ENCODE data around the gene UBA52.
"Not testable (repeated sequence)": the region's sequence is repeated elsewhere in the genome, so short reads cannot be mapped to it uniquely, and the experiment has no call there.

Gene UBA52

GRCh38 chr19:18571564-18572344 lies at the start of gene UBA52:
Gene UBA52, plus strand, starts transcription at chr19:18571857. Its CDS starts 1,444 bp downstream, at chr19:18573301.
- DNase-seq = peak; percentile 98 to 99

DNA sequence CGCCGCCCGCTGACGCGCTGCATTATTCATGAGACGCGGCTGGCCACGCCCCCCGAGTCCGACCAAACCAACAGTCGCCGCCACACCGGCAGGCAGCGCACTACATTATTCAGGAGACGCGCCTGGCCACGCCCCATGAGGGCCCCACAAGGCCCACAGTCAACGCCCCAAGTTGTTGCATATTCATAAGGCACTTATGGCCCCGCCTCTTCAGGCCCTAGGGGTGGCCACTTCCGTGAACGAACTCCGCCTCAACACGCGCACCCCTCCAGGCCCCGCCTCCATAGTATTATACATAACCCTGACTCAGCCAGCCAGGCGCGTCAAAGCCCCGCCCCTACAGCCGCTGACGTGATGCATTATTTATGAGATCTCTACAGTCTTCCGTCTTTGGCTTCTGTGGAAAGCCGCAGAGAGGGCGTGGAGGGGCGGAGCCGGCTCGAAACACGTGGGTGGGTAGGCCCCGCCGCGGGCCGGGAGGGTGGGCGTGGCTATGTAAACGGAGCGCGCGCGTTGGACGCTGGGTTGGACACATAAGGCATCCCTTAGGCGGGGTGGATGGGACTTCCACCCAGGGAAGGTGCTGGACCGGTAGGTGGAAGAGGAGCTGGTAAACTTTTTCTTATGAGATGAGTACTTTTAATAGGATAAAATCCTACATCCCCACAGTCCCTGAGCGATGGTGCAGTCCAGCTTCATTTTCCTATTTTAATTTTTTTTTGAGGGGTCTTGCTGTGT lies 49.4 kb upstream of the UBA52 start:
- DNase-seq = peak; percentile 100

DNA sequence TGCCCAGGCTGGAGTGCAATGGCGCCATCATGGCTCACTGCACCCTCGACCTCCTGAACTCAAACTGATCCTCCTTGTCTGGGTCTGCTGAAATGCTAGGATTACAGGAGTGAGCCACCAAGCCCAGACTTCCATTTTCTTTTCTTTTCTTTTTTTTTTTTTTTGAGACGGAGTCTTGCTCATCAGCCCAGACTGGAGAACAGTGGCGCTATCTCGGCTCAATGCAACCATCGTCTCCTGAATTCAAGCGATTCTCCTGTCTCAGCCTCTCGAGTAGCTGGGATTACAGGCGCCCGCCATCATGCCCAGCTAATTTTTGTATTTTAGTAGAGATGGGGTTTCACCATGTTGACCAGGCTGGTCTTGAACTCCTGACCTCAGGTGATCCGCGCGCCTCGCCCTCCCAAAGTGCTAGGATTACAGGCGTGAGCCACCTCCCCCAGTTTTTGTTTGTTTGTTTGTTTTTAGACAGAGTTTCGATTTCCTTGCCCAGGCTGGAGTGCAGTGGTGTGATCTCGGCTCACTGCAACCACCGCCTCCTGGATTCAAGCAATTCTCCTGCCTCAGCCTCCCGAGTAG lies 48.7 kb upstream of the UBA52 start:
- DNase-seq = not testable (repeated sequence)

DNA sequence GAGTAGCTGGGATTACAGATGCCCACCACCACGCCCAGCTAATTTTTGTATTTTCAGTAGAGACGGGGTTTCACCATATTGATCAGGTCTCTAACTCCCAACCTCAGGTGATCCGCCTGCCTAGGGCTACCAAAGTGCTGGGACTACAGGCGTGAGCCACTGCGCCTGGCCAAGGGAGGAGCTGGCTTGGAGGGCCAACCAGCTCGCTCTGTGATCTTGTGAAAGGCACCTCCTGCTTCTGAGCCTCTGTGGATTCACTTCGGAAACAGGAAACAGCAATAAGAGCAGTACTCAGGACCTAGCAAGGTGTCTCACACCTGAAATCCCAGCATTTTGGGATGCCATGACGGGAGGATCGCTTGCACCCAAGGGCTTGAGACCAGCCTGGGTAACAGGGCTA lies 47.8 kb upstream of the UBA52 start:
- DNase-seq = no peak

DNA sequence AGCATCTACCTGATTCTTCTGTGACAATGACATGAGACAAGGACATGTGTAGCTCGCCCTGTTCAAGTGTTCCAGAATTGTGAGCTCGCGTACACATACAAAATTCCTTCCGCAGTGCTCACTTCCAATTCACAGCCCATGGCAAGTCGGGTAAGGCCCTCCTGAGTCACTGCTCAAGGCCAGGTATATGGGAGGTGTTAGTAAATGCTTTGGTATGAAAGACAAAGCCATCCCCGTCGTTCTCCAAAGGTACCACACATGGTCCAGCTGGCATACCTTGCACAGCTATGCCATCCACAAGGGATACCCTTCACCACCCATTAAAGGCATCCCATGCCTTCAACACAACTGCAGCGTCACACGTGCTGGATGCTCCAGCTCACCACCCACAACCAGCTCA lies 45.3 kb upstream of the UBA52 start:
- DNase-seq = no peak

DNA sequence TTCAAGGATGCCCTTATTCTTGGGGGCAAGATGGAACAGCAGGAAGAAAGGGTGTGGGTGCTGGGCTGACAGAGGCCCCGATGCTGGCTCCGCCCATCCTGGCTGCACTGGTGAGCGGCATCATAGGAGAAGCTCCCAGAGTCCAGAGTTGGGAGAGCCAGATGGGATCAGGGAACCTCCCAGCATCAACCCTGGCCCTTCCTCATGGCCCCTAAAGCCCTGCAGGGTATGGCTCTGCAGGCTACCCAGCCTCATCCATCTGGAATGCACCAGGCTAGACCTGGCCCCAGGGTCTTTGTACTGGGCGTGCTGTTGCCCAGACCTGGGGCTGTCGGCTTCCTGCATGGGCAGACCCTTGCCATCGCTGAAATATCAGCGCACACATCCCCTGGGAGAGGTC lies 41.9 kb upstream of the UBA52 start:
- no peak for DNase-seq

DNA sequence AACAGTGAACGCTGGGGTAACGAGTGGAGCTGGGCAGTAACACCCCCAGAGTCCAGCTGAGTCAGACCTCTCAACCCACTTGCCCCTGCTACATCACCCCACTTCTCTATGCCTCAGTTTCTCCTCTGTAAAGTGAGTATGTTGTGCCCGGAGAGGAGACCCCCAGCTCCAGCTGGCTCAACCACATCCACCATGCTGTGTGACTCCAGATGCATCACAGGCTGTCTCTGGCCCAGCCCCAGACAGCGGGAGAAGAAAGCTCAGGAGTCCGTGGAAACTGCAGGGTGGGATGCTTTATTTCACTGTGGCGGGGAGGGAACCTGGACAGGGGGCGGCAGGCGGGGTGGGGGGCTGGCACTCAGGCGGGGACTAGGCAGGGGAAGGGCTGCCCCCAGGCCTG lies 40.2 kb upstream of the UBA52 start:
- DNase-seq = no peak

DNA sequence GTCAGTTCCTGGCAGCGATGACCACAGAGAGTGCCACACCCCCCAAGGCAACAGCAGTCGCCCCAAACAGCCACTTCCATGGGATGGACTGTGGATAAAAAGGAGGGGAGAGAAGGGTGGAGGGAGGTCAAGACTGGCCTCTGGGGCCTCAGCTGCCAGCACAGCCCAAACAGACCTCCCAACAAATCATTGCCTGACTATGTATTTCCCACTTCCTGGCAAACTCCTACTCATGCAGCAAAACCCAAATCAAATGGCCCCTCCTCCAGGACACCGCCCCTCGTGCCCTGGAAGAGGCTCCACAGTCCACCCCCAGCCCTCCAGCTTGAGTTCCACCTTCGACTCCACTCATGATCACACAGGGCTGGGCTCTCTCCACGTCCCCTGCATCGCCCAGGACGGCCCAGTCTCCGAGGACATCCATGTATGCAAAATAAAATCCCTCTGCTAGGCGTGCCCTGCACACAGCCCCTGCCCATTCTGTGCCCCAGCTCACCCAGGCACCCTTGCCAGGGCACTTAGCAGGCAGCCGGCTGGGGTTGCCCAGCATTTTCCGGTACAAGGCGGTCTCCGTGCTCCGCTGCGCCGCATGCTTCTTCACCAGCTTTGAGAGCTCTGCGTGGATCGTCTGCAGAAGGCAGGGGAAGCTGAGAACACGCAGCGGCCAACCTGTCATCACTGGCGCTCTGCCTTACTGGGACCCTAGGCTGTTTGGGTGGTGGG lies 39.3 kb upstream of the UBA52 start:
- no peak for DNase-seq

- no peak for DNase-seq
These were observed 38.6 kb upstream of the UBA52 start for GRCh38 chr19:18533058-18533457.

DNA sequence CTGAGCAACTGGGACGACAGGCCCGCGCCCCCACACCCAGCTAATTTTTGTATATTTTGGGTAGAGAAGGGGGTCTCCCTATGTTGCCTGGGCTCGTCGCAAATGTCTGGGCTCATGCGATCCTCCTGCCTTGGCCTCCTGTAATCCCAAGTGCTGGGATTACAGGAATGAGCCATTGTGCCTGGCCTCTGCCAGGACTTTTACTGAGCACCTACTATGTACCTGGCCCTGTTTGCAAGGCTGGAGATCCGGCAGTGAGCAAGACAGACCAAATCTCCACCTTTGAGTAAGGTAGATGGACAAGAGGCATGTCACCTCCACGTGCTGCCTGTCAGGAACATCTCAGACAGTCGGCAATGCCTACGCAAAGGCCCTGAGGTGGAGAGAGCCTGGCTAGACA lies 35.2 kb upstream of the UBA52 start:
- DNase-seq = no peak

DNA sequence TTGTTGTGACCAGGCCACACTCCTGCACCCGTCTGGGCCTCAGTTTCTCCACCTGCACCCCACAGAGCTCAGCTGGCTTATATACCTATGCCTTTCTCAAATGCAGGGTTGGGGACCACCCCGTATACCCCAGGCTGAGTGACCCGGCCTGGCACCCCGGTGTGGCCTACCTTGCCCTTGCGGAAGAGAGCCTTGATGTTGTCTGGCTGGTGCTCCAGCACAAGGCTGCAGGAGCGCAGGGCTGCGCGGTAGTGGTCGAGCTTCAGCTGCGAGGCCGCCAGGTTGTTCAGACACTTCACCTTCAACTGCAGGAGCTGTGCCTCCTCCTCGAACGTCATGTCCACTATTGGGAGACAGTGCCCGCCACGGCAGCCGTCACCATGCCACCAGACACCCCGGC lies 34.2 kb upstream of the UBA52 start:
- no peak for DNase-seq

DNA sequence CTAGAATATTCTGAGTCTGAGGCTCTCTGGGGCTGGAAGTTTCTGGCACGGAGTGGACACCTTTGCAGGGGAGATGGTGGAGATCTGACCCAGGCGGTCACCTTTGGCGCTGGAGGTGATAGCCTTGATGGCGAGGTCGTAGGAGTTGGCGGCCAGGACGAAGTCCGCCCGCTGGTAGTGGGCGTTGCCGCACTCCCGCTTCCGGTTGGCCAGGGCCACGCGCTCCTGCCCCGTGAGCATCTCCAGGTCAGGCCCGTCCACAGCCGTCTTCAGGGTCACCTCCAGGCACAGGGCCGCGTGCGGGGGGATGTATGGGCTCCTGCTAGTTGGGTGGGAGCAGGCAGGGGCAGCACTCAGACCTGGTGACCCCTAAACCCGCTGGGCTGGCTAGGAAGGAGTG lies 33.5 kb upstream of the UBA52 start:
- no peak for DNase-seq

- DNase-seq = no peak
These were observed 32.3 kb upstream of the UBA52 start for GRCh38 chr19:18539372-18539771.

- not testable (repeated sequence) for DNase-seq
These were observed 31.5 kb upstream of the UBA52 start for GRCh38 chr19:18540200-18540599.

DNA sequence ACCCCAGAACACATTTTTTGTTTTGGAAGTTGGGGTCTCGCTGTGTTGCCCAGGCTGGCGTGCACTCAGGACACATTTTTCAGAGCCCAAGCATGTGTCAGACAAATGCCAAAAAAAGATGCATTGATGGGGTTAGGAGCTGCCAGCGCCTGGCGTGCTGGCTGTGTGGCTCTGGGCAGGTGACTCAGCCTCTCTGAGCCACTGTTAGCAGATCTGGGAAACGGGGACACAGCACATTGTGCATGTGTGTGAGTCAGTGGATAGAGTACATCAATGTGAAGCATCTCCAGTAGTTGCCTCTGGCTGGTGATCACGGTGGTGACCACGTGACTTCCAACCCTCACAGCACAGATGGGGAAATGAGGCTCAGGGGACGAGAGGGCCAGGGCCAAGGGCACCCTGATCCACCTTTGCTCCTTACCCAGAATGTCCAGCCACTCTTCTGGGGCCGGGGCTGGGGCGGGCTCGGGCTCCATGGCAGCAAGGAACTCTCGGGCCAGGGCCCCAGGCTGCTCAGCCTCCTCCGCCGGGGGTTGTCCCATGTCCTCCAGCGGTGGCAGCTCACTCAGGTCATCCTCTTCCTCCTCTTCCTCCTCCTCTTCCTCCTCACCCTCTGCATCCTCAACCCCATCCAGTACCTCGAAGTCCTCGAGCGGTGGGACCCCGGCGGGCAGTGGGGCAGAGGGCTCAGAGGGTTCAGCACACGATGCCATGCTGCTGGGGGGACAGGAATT lies 30.2 kb upstream of the UBA52 start:
- DNase-seq = peak in 1 of 2 donors; percentile 7

DNA sequence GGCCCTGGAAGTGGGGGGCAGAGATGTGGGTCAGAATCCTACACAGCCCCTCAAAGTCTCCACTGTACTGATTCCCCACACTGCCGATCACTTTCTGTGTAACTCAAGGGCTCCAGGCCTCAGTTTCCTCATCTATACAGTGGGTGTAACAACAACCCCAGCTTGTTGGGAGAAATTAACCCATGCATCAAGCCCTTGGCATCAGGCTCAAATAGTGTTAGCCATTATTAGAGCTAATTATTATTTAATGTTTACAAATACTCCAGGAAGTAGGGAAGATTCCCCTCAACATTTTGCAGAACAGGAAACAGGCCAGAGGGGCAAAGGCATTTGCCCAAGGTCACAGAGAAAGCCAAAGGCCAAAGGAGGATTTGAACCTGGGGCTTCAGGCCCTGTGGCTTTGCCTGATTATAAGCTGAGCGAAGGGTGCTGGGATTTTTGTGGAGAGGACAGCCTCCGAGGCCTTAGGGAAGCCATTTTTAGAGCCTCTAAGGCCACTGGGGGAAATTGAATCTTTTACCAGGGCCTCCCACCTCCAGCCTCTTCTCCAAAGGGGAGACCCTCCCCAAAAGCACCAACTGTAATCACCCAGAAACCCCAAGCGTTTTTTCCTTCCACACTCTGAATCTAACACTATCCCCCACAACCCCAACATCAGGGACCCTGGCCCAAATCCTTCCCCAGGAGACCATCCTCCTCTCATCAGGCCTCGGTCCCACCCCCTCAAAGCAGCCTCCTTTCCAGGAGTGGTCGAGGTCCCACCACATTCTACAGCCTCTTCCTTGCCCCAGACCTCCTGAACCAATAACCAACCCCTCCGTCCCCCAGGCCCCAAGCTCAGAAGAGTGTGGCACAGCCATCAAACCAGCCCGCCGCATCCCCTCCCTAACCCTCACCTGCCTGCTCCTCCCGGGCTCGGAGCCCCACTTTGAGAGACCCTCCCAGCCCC lies 29.4 kb upstream of the UBA52 start:
- DNase-seq = no peak

- peak; percentile 93 for DNase-seq
These were observed 28.5 kb upstream of the UBA52 start, which contains the start of gene FKBP8 for GRCh38 chr19:18542941-18543813. Gene FKBP8, minus strand, starts transcription at chr19:18543573. Its CDS starts 1,603 bp downstream, at chr19:18541970.

GRCh38 chr19:18543814-18544475 lies 27.7 kb upstream of the UBA52 start:
- peak; percentile 71 to 74 for DNase-seq

- DNase-seq = no peak
These were observed 20.0 kb upstream of the UBA52 start for GRCh38 chr19:18551631-18552030.

Data from stimulated activated CD4-positive, alpha-beta T cell treated with anti-CD3 and anti-CD28 coated beads, Interleukin-2, amount 100 ng/mL, for 48 hours (primary cell).